ENCODE measurements around the gene JTB. TPM values are rescaled to one million over a fixed set of nuclear protein-coding genes. Genes with fewer than 3 reads are reported as not detected.
"Not testable (repeated sequence)": the region's sequence is repeated elsewhere in the genome, so short reads cannot be mapped to it uniquely, and the experiment has no call there.

JTB gene
- total and polyA plus RNA-seq, 2 of the 4 experiments (the other 2 are of a cell fraction): 123 to 138 TPM

DNA sequence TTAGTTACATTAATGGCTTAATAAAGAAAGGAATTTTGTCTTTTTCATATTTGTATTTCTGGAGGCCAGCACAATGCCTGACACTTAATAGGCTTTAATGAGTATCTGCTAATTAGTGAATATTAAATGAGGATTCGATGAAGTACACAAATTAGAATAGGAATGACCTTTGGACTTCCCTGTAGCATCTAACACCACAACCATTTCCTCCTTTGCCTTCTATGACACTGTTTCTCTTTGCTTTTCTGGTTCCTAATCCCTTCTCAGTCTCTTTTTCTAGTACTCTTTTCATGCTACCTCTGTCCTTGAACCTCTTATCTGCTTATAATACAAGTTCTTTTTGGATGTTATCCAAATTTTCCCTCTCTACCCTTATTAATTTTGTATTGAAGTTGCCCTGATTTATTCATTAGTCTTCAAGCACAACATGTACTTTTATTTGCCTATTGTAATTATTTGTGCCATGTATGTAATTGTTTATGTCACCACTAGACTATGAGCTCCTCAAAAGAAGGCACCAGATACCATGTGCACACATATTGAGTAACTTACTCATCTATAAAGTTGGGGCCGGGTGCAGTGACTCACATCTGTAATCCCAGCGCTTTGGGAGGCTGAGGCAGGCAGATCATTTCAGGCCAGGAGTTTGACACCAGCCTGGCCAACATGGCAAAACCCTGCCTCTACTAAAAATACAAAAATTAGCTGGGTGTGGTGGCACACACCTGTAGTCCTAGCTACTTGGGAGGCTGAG lies 36.9 kb upstream of the JTB start:
- dilution Hi-C loops (cut with HindIII; ENCODE audit: low sequenced_read_pairs, unreplicated experiment): no loop called here
- Histone ChIP-seq H3K23ac (ENCODE audit: low read depth, low read length) (no peak overlapping the region), H3K36me3 (ENCODE audit: control insufficient read depth, insufficient read depth, low read length) (no peaks in the 10 kb centered on the region), H3K4me3 (ENCODE audit: insufficient read depth, low read depth, low read length) (no peak overlapping the region), H2BK120ac (ENCODE audit: low read depth, low read length) (no peak overlapping the region), H2BK15ac (ENCODE audit: low read depth, low read length) (no peak overlapping the region), H3K4me2 (ENCODE audit: low read depth, low read length) (no peak overlapping the region), H3K27me3 (ENCODE audit: control insufficient read depth, insufficient read depth, low read length) (no peaks in the 10 kb centered on the region), H2AK5ac (ENCODE audit: low read depth, low read length) (no peak overlapping the region), H3K18ac (ENCODE audit: low read depth, low read length) (no peak overlapping the region), H3K56ac (ENCODE audit: extremely low read depth, insufficient read depth, low read length) (no peak overlapping the region), H2AK9ac (replicated peaks; ENCODE audit: low read depth, low read length, poor library complexity) (no peak overlapping the region), H4K91ac (ENCODE audit: insufficient read depth, low read depth, low read length) (no peak overlapping the region), H3K9me1 (ENCODE audit: insufficient read depth, low read length) (no peaks in the 10 kb centered on the region), H3K9ac (ENCODE audit: low read depth, low read length) (no peak overlapping the region), H3K79me1 (ENCODE audit: low read depth in 1 of 2, low read length in 2 of 2) (no peaks in the 10 kb centered on the region), H3K14ac (replicated peaks; ENCODE audit: low read depth, low read length) (no peak overlapping the region), H2BK20ac (ENCODE audit: low read depth, low read length) (no peak overlapping the region), H3K27ac (ENCODE audit: insufficient read depth, low read length) (no peak overlapping the region), H2BK5ac (ENCODE audit: low read depth, low read length, poor library complexity, severe bottlenecking) (no peak overlapping the region), H3K4ac (ENCODE audit: low read depth, low read length) (no peak overlapping the region), H3K9me3 (ENCODE audit: control insufficient read depth, insufficient read depth, low read length) (no peaks in the 10 kb centered on the region), H4K8ac (ENCODE audit: low read depth in 2 of 2, low read length in 2 of 2) (no peak overlapping the region), H4K20me1 (ENCODE audit: insufficient read depth, low read length) (no peaks in the 10 kb centered on the region), H3K4me1 (ENCODE audit: control insufficient read depth, insufficient read depth, low read length) (no peaks in the 10 kb centered on the region), H4K5ac (ENCODE audit: low read depth, low read length) (no peak overlapping the region), H2AFZ (replicated peaks; ENCODE audit: low read length, poor library complexity) (no peak overlapping the region)
- ChIA-PET POLR2A (ENCODE audit: unreplicated experiment) (no interaction called here), CTCF (no interaction called here)
- in situ Hi-C loops (cut with MboI; ENCODE audit: low sequenced_read_pairs): loop anchor here (10.0 kb wide), 1 partner anchor 130 kb away; no protein-coding TSS in a partner anchor
- peak; percentile 88 for ATAC-seq (ENCODE audit: low read depth)
- intact Hi-C loops (cut with micrococcal nuclease): no loop called here
- no CpG with 5 or more reads among the region's 3 CpGs for WGBS, 2 experiments (ENCODE audit: extremely low coverage in 2 of 2, insufficient read length in 1 of 2)
- TF ChIP-seq FOS (IDR thresholded peaks at IDR 0.05; ENCODE audit: low read depth, low read length) (0 out of 2 replicates have a peak, but pooled peaks have one; percentile 19), SMC3 (IDR thresholded peaks at IDR 0.05; ENCODE audit: low read depth, low read length) (no peak), CEBPB (IDR thresholded peaks at IDR 0.05; ENCODE audit: low read depth, low read length) (peak; percentile 67)
- TF ChIP-seq, protein P1, sequence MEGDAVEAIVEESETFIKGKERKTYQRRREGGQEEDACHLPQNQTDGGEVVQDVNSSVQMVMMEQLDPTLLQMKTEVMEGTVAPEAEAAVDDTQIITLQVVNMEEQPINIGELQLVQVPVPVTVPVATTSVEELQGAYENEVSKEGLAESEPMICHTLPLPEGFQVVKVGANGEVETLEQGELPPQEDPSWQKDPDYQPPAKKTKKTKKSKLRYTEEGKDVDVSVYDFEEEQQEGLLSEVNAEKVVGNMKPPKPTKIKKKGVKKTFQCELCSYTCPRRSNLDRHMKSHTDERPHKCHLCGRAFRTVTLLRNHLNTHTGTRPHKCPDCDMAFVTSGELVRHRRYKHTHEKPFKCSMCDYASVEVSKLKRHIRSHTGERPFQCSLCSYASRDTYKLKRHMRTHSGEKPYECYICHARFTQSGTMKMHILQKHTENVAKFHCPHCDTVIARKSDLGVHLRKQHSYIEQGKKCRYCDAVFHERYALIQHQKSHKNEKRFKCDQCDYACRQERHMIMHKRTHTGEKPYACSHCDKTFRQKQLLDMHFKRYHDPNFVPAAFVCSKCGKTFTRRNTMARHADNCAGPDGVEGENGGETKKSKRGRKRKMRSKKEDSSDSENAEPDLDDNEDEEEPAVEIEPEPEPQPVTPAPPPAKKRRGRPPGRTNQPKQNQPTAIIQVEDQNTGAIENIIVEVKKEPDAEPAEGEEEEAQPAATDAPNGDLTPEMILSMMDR (conservative IDR thresholded peaks at IDR 0.05; ENCODE audit: low read depth, low read length): no peak
- BruUV-seq (replicated peaks): no TSS peak
- peak; percentile 76 for DNase-seq

DNA sequence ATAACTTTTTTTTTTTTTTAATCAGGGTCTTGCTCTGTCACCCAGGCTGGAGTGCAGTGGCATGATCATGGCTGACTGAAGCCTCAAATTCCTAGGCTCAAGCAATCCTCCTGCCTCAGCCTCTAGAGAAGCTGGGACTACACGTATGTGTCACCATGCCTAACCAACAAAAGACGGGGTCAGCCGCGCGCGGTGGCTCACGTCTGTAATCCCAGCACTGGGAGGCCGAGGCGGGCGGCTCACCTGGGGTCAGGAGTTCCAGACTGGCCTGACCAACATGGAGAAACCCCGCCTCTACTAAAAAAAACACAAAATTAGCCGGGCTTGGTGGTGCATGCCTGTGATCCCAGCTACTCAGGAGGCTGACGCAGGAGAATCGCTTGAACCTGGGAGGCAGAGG lies 35.1 kb upstream of the JTB start:
- WGBS, 2 experiments (ENCODE audit: extremely low coverage in 2 of 2, insufficient read length in 1 of 2): 95% methylated on average over 7 of the region's 14 CpGs; no CpG with 5 or more reads in 1 of the 2 experiments
- H3K23ac ChIP-seq (ENCODE audit: low read depth, low read length); H3K9me1 ChIP-seq (ENCODE audit: insufficient read depth, low read length); H3K4ac ChIP-seq (ENCODE audit: low read depth, low read length); intact Hi-C loops (cut with micrococcal nuclease); H3K79me1 ChIP-seq (ENCODE audit: low read depth in 1 of 2, low read length in 2 of 2); H3K18ac ChIP-seq (ENCODE audit: low read depth, low read length); H4K20me1 ChIP-seq (ENCODE audit: insufficient read depth, low read length); H3K27ac ChIP-seq (ENCODE audit: insufficient read depth, low read length); H3K14ac ChIP-seq (replicated peaks; ENCODE audit: low read depth, low read length); H2BK5ac ChIP-seq (ENCODE audit: low read depth, low read length, poor library complexity, severe bottlenecking); H4K5ac ChIP-seq (ENCODE audit: low read depth, low read length); BruUV-seq (replicated peaks); DNase-seq; H4K91ac ChIP-seq (ENCODE audit: insufficient read depth, low read depth, low read length); H3K4me3 ChIP-seq (ENCODE audit: insufficient read depth, low read depth, low read length); H3K27me3 ChIP-seq (ENCODE audit: control insufficient read depth, insufficient read depth, low read length); H2BK120ac ChIP-seq (ENCODE audit: low read depth, low read length); H3K9ac ChIP-seq (ENCODE audit: low read depth, low read length); CTCF ChIA-PET; H3K36me3 ChIP-seq (ENCODE audit: control insufficient read depth, insufficient read depth, low read length); dilution Hi-C loops (cut with HindIII; ENCODE audit: low sequenced_read_pairs, unreplicated experiment); H2AK5ac ChIP-seq (ENCODE audit: low read depth, low read length); H2AFZ ChIP-seq (replicated peaks; ENCODE audit: low read length, poor library complexity); H2BK20ac ChIP-seq (ENCODE audit: low read depth, low read length); H3K56ac ChIP-seq (ENCODE audit: extremely low read depth, insufficient read depth, low read length); H3K4me2 ChIP-seq (ENCODE audit: low read depth, low read length); H2BK15ac ChIP-seq (ENCODE audit: low read depth, low read length); H3K9me3 ChIP-seq (ENCODE audit: control insufficient read depth, insufficient read depth, low read length); H3K4me1 ChIP-seq (ENCODE audit: control insufficient read depth, insufficient read depth, low read length); H4K8ac ChIP-seq (ENCODE audit: low read depth in 2 of 2, low read length in 2 of 2); ATAC-seq (ENCODE audit: low read depth); H2AK9ac ChIP-seq (replicated peaks; ENCODE audit: low read depth, low read length, poor library complexity): not testable (repeated sequence)
- in situ Hi-C loops (cut with MboI; ENCODE audit: low sequenced_read_pairs): loop anchor here (10.0 kb wide), 1 partner anchor 132 kb away; no protein-coding TSS in a partner anchor
- POLR2A ChIA-PET (ENCODE audit: unreplicated experiment): interaction anchor here (0.6 kb wide), 1 partner anchor 124 kb away, joined by 4 read pairs; no protein-coding TSS in a partner anchor
